ENCODE results near the gene STRIT1.

DNA sequence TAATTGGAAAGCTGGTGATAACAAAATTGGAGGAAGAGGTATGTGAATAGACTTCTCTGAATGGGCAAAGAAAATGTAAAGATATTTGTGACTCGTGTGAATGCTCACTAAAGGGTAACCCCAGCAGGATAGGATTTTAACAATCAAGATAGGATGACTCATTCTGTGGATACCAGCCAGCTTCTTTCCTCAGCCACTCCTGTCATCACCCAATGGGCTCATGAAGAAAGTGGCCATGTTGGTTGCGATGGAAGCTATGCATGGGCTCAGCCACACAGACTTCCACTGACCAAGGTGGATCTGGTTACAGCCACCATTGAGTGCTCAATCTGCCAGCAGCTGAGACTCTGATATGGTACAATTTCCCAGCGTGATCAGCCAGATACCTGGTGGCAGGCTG, 40.9 kb downstream of the STRIT1 start:
- TF ChIP-seq, protein P1, sequence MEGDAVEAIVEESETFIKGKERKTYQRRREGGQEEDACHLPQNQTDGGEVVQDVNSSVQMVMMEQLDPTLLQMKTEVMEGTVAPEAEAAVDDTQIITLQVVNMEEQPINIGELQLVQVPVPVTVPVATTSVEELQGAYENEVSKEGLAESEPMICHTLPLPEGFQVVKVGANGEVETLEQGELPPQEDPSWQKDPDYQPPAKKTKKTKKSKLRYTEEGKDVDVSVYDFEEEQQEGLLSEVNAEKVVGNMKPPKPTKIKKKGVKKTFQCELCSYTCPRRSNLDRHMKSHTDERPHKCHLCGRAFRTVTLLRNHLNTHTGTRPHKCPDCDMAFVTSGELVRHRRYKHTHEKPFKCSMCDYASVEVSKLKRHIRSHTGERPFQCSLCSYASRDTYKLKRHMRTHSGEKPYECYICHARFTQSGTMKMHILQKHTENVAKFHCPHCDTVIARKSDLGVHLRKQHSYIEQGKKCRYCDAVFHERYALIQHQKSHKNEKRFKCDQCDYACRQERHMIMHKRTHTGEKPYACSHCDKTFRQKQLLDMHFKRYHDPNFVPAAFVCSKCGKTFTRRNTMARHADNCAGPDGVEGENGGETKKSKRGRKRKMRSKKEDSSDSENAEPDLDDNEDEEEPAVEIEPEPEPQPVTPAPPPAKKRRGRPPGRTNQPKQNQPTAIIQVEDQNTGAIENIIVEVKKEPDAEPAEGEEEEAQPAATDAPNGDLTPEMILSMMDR (IDR thresholded peaks at IDR 0.05), result no peak
- no peak for TF ChIP-seq POLR2A (IDR thresholded peaks at IDR 0.05)

Measured in body of pancreas (tissue), 4 donors.